ENCODE data around the gene ADAMTS18. TPM values are rescaled to one million over a fixed set of nuclear protein-coding genes. Genes with fewer than 3 reads are reported as not detected.

ADAMTS18 gene
- total RNA-seq, 1 donor from 2014 or later, result 7.9 TPM

- H3K36me3 Mint-ChIP-seq, result peaks cover 3% of the 10 kb centered on the region
- H3K4me1 Mint-ChIP-seq (ENCODE audit: unreplicated experiment), result peaks cover 22% of the 10 kb centered on the region
- no peak overlapping the region for H3K27ac Mint-ChIP-seq
- no peak for DNase-seq (ENCODE audit: extremely low spot score, unreplicated experiment)
- no peaks in the 10 kb centered on the region for H3K9me3 Mint-ChIP-seq
- peaks cover 78% of the 10 kb centered on the region for H3K27me3 Mint-ChIP-seq
- H3K4me3 Mint-ChIP-seq, result peak overlapping the region; percentile 88
- no peak for TF ChIP-seq CTCF (conservative IDR thresholded peaks at IDR 0.05)
Observed at GRCh38 chr16:77434022-77434529, 758 bp downstream of the ADAMTS18 start.

- H3K36me3 Mint-ChIP-seq, result peaks cover 3% of the 10 kb centered on the region
- no peak for DNase-seq (ENCODE audit: extremely low spot score, unreplicated experiment)
- no peak overlapping the region for H3K27ac Mint-ChIP-seq
- TF ChIP-seq CTCF (conservative IDR thresholded peaks at IDR 0.05), result no peak
- peaks cover 72% of the 10 kb centered on the region for H3K27me3 Mint-ChIP-seq
- peak overlapping the region; percentile 88 for H3K4me3 Mint-ChIP-seq
- H3K9me3 Mint-ChIP-seq, result no peaks in the 10 kb centered on the region
- peaks cover 22% of the 10 kb centered on the region for H3K4me1 Mint-ChIP-seq (ENCODE audit: unreplicated experiment)
Observed at GRCh38 chr16:77433146-77433545, 1.7 kb downstream of the ADAMTS18 start.

GRCh38 chr16:77432264-77432663, 2.6 kb downstream of the ADAMTS18 start:
- Mint-ChIP-seq H3K4me1 (ENCODE audit: unreplicated experiment) (peaks cover 16% of the 10 kb centered on the region), H3K4me3 (peak overlapping the region; percentile 88), H3K27ac (no peak overlapping the region), H3K27me3 (peaks cover 63% of the 10 kb centered on the region), H3K36me3 (peaks cover 3% of the 10 kb centered on the region), H3K9me3 (no peaks in the 10 kb centered on the region)
- no peak for TF ChIP-seq CTCF (conservative IDR thresholded peaks at IDR 0.05)
- DNase-seq (ENCODE audit: extremely low spot score, unreplicated experiment), result no peak

GRCh38 chr16:77430787-77431585, 3.8 kb downstream of the ADAMTS18 start:
- Mint-ChIP-seq H3K9me3 (no peaks in the 10 kb centered on the region), H3K27me3 (peaks cover 51% of the 10 kb centered on the region), H3K36me3 (peaks cover 3% of the 10 kb centered on the region), H3K27ac (no peak overlapping the region), H3K4me1 (ENCODE audit: unreplicated experiment) (peaks cover 16% of the 10 kb centered on the region), H3K4me3 (peak overlapping the region; percentile 68)
- no peak for TF ChIP-seq CTCF (conservative IDR thresholded peaks at IDR 0.05)
- DNase-seq (ENCODE audit: extremely low spot score, unreplicated experiment), result no peak

GRCh38 chr16:77430360-77430759, 4.5 kb downstream of the ADAMTS18 start:
- no peaks in the 10 kb centered on the region for H3K9me3 Mint-ChIP-seq
- peaks cover 16% of the 10 kb centered on the region for H3K4me1 Mint-ChIP-seq (ENCODE audit: unreplicated experiment)
- H3K36me3 Mint-ChIP-seq, result peaks cover 3% of the 10 kb centered on the region
- no peak for DNase-seq (ENCODE audit: extremely low spot score, unreplicated experiment)
- H3K27me3 Mint-ChIP-seq, result peaks cover 44% of the 10 kb centered on the region
- no peak for TF ChIP-seq CTCF (conservative IDR thresholded peaks at IDR 0.05)
- H3K27ac Mint-ChIP-seq, result no peak overlapping the region
- peak overlapping the region; percentile 24 for H3K4me3 Mint-ChIP-seq
